ENCODE data around the gene ZNF23.

The ZNF23 gene

GRCh38 chr16:71467810-71468209 lies 5.8 kb upstream of the ZNF23 start:
- peak; percentile 28 to 39 for DNase-seq

GRCh38 chr16:71464231-71464630 lies 2.2 kb upstream of the ZNF23 start:
- no peak for DNase-seq

GRCh38 chr16:71460941-71461340 lies 1.1 kb downstream of the ZNF23 start:
- DNase-seq: no peak

GRCh38 chr16:71460236-71460635 lies 1.8 kb downstream of the ZNF23 start:
- no peak for DNase-seq

GRCh38 chr16:71459510-71459909 lies 2.5 kb downstream of the ZNF23 start:
- DNase-seq: no peak

GRCh38 chr16:71456801-71457200 lies 5.2 kb downstream of the ZNF23 start:
- DNase-seq: no peak

GRCh38 chr16:71453036-71453435 lies 9.0 kb downstream of the ZNF23 start:
- no peak for DNase-seq

GRCh38 chr16:71449020-71449419 lies 13.0 kb downstream of the ZNF23 start:
- DNase-seq: no peak

- no peak for DNase-seq
These were observed 13.7 kb downstream of the ZNF23 start for GRCh38 chr16:71448274-71448866.

GRCh38 chr16:71443714-71444113 lies 18.3 kb downstream of the ZNF23 start:
- DNase-seq: no peak

GRCh38 chr16:71442051-71442440 lies 20.0 kb downstream of the ZNF23 start, which contains the start of gene TLE7:
TSS of gene TLE7 (minus strand) at chr16:71442054. CDS start at chr16:71433324, 8,730 bp downstream.
- DNase-seq: no peak

GRCh38 chr16:71441348-71442050 lies 20.5 kb downstream of the ZNF23 start:
- DNase-seq: peak; percentile 48 to 64

- DNase-seq: peak; percentile 39 to 41
These were observed 21.2 kb downstream of the ZNF23 start for GRCh38 chr16:71440669-71441347.

- DNase-seq: no peak
These were observed 22.5 kb downstream of the ZNF23 start for GRCh38 chr16:71439523-71439922.

GRCh38 chr16:71436473-71436872 lies 25.6 kb downstream of the ZNF23 start:
- DNase-seq: no peak

- no peak for DNase-seq
These were observed 29.1 kb downstream of the ZNF23 start for GRCh38 chr16:71432906-71433305.

- DNase-seq: no peak
These were observed 30.1 kb downstream of the ZNF23 start for GRCh38 chr16:71431991-71432390.

GRCh38 chr16:71431176-71431575 lies 30.9 kb downstream of the ZNF23 start:
- no peak for DNase-seq

- no peak for DNase-seq
These were observed 31.3 kb downstream of the ZNF23 start for GRCh38 chr16:71430744-71431143.

GRCh38 chr16:71429581-71429980 lies 32.5 kb downstream of the ZNF23 start:
- DNase-seq: no peak

- DNase-seq: no peak
These were observed 33.2 kb downstream of the ZNF23 start for GRCh38 chr16:71428883-71429282.

GRCh38 chr16:71428385-71428784 lies 33.7 kb downstream of the ZNF23 start:
- no peak for DNase-seq

- DNase-seq: no peak
These were observed 35.0 kb downstream of the ZNF23 start for GRCh38 chr16:71426880-71427615.

Measured in activated T-cell treated with anti-CD3 and anti-CD28 coated beads, Interleukin-2, amount 50 U/mL, for 48 hours (primary cell).